GM18499 (cell line): ENCODE data around the gene SCARB1.

Experiments used
- ATAC-seq: cut with Tn5 transposase; IDR thresholded peaks from one replicate; pipeline ENCODE4 v1.9.1; 2021; ENCODE audit warnings: moderate number of reproducible peaks; ENCODE audit not compliant: insufficient read depth, unreplicated experiment

The SCARB1 gene

DNA sequence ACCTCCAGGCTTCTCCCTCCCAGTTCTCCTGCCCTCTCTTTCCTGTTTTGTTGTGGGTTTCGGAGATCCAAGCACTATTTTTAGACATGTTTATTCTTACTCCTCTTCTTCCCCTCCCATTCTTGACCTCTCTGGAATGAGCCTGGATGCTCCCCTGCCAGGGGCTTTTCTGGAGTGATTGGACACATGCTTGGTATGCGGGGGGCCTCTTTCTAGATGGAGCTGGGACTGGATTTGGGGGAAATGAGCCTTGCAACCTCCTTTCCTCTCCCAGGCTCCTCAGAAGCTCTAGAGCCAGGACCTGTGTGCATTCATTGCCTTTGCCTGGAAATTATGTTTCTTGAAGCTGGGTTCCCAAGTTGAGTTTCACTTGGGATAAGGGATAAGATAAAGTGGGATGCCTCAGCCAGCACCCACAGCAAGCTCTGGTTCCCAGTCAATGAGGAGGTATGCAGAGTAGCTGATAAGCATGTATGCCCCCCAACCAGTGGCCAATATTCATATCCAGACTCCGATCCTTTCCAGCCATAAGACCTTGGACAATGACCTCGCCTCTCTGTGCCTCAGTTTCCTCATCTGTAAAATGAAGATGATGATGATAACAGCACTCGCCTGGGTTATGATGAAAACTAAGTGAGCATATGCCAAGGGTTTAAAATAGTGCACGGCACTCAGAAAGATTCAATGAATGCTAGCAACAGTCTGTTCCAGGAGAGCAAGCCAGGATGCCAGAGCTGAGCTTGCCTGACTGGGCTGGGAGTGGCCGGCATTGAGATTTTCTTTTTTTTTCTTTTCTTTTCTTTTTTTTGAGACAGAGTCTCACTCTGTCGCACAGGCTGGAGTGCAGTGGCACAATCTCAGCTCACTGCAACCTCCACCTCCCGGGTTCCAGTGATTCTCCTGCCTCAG, 97.8 kb downstream of the SCARB1 start:
- ATAC-seq, result no peak

DNA sequence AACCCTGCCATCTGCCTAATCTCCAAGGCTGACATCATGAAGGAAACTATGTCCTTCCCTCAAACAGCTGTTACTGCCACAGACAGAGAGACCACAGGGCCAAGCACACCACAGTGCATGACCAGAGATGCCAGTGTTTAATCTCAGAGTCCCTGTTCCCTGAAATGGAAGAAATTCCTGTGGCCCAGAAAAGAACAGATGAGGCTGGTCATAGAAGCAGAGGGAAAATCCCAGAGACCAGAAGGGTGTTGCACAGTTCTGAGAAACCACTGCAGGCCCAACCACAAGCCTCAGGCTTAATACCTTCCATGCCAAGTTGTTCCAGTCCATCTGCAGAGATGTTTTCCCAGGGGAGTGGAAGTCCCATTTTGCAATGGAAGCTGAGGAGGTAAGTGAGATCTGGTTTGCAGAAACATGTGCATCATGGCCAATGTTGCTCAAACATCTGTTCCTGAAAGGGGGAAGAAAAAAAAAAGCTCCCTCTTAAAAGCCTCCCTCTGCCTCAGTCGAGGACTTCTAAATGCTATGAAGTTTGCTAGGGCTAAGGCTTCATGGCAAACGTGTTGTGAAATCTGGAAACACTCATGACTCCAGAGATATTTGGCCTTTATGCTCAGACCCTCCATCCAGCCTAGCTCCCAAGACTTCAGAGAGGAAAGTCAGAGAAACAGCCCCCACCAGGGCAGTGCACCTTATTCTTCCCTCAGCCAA, 98.6 kb downstream of the SCARB1 start:
- no peak for ATAC-seq

DNA sequence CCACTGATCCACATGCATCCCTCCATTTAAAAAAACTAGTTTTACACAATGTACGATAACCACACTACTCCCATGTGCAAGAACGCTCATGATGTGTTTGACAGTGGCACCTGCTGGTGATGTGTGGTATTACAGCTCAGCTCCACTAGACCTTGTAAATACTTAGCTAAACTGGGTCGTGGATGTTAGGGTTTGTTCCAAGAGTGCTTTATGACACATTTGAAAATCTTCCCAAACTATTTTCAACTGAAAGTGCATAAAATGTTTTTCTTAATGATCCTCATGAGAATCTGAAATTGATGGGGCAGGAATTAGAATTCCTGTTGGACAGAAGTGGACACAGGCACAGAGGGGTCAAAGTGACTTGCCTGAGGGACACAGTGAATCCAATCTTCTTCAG, 99.2 kb downstream of the SCARB1 start:
- no peak for ATAC-seq

DNA sequence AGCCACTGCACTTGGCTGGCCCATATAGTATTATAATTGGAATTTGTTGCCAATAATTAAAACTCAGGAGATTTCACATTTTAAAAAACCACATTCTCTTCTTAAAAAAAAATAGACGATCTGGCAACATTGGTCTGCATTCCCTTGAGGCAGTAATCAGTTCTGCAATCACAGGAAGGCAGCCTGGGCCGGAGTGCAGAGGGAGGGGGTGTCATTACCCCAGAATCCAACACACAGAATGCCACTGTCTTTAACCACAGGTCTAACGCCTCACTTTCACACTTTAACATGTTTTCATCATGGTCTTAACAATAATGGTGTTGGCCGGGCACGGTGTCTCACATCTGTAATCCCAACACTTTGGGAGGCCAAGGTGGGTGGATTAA, 100.1 kb downstream of the SCARB1 start:
- no peak for ATAC-seq

DNA sequence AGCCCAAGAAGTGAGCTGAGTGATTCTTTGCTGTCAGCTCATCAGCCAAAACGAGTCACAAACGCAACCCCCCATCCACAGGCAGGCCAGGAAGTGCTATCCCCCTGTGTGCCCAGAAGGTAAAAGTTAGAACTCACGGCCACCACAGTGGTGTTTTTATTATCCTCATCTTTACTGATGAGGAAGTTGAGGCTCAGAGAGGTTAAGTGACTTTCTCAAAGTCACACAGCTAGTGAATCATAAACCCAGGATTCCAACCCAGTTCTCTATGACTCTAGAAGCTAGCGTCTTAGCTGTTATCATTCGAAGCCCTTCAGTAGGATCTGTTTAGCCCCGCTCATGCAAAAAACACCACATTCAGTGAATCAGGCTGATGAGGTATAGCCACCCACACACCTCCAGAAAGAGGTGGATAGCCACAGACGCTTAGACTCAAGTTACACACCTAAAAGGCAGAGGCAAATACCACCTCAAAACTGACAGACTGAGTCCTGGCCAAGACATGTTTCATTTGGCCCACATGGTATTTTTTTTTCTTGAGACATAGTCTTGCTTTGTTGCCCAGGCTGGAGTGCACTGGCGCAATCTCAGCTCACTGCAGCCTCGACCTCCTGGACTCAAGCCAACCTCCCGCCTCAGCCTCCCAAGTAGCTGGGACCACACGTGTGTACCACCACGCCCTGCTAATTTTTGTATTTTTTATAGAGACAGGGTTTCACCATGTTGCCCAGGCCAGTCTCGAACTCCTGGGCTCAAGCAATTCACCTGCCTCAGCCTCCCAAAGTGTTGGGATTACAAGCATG, 100.7 kb downstream of the SCARB1 start:
- ATAC-seq, result no peak

DNA sequence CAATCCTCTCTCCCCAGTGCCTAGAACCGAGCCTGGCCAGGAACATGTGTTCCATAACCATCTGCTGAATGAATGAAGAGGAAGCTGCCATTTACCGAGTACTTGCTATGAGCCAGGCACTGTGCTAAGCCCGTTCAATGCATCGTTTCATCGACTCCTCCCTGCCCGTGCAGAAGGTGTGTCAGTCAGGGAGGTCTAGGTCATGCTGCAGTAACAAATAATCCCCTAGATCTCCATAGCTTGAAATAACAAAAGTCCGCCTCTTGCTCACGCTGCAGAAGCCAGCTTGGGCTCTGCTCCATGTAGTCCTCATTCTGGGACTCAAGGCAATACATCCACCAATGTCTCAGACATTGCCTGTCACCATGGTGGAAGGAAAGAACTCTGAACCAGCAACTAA, 101.3 kb downstream of the SCARB1 start:
- ATAC-seq, result no peak

DNA sequence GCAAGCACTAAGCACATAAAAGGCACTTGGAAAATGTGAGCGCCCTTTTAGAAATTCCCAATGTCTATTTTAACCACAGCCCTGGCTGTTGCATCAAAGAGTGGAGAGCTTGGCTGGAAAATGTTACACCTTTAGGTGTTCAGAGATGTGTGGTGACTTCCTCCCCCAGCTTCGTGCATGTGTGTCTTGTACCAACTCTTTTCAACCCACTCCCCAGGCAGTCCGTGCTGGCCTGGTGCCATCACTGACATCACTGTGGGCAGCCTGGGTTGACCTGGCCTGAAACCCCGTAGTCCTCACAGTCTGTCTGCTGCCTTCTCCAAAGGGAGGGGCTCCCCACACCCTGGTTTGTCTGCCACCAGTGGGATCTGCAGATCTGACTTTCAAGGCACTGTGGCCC, 101.8 kb downstream of the SCARB1 start:
- ATAC-seq, result no peak

DNA sequence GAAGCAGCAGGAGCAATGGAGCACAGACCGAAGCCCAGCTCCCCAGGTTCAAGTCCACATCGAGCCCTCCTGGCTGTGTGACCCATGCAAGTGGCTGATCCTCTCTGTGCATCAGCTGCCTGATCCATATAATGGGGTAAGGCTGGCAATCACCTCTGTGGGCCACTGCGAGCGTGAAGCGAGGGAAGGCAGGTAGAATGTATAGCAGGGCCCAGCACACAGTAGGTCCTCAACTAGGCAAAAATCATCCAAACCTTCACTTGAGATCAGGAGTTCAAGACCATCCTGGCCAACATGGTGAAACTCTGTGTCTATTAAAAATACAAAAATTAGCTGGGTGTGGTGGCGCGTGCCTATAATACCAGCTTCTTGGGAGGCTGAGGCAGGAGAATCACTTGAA, 102.6 kb downstream of the SCARB1 start:
- no peak for ATAC-seq

DNA sequence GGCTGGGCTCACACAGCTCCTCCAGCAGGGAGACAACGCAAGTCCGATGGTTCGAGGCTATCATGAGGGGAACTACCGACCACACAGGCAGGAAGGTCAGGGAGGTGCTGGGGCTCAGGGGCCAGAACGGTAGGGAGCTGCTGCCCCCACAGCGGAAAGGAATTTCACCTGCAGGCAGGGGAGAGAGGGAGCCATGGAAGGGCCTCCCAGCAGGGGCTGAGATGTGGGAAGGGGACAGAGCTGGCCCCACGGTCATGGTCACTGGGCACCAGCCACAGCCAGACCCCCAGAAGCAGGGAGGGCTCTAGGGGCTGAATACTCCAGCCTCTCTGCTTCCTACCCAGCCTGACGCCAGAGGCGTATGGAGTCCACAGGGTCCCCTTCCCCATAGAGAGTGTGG, 103.1 kb downstream of the SCARB1 start:
- no peak for ATAC-seq

DNA sequence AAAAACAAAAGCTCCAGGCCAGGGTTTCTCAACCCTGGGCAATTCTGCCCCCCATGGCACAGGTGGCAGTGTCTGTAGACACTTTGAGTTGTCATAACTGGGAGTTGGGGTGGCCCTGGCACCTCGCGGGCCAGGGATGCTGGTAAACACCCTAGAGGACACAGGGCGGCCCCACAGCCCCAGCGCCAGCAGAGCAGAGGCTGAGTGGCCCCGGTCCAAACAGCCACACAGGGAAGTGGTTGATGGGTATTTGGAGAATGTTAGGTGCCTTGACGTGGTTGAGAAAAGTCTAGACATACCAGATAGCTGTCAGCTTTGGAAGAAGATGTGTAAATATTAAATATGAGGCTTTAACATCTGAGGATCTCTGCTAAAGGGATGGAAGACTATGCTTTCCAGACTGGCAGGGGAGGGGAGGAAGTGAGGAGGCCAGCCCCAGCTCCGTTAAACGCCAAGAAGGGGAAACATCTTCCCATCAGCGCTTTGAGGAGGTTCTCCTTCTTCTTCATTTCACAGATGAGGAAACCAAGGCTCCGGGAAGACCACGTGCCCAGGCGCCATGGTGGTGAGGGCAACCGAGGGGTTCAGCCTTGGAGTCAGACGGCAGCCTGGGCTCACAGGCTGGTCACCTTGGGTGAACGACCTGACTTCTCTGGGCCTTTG, 103.7 kb downstream of the SCARB1 start:
- ATAC-seq, result no peak

DNA sequence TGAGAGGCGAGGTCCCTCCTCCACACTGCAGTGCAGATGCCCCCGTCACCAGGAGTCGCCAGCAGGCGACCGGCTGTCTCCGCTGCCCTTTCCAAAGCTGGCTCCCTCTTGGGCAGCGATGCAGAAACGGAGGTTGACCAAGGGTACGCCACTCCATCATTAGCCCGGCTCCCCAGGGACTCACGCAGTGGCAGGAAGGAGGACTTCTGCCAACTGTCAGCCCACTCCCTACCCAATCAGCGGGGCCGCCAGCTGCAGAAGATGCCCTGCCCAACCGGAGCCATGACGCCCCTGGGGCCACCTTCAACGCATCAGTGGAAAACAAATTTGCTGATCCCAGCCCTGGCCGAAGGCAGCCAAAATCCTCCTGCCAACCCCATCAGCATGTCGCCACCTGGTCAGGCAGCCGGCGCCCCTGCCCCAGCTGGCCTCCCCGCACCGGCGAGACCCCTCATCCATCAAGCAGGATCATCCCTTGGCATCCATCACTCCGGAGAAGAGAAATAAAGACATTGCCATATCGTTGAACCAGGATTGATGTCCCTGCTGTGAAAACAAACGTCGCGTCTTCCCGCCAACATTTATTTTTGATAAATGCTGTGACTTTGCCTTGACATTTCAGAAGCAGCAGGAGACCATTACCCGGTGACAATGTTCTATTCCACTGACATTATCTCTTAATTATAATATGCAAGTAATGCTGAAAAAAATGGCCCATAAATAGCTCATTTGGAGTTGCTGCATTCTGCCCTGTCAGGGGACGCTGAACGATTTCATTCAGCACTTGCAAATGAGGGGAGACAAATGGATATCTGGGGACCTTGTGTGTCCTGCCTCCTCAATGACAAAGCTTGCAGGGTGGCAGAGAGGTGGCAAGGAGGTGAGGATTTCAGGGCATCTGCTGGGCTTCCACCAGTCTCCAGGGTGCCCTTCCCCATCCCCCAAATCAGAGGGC, 105.1 kb downstream of the SCARB1 start:
- no peak for ATAC-seq

DNA sequence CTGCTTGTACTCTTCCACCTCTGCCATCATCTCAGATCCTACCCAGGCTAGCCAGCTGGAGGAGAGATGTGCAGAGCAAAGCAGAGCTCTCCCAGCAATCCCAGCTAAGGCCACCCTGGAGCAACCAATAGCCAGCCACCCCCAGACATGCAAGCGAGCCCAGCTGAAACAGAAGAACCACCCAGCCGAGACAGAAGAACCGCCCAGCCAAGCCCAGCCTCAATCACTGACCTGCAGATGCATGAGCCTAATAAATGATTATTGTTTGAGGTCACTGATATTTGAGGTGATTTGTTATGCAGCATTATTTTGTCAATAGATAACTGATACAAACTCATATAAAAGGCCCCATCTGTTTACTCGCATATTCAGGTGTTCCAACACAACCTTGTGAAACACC, 106.3 kb downstream of the SCARB1 start:
- ATAC-seq, result no peak

DNA sequence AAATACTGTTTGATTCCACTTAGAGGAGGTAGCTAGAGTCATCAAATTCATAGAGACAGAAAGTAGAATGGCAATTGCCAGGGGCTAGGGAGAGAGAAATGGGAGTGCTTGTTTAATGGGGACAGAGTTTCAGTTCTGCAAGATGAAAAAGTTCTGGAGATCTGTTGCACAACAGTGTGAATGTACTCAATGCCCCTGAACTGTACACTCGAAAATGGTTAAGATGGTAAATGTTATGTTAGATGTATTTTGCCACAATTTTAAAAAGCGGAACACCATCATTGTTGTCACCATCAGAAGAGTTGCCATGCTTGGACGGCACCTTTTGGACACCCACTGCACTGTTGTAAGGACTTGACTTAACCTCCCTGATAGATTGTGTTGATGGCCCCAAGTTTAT, 106.9 kb downstream of the SCARB1 start:
- no peak for ATAC-seq

DNA sequence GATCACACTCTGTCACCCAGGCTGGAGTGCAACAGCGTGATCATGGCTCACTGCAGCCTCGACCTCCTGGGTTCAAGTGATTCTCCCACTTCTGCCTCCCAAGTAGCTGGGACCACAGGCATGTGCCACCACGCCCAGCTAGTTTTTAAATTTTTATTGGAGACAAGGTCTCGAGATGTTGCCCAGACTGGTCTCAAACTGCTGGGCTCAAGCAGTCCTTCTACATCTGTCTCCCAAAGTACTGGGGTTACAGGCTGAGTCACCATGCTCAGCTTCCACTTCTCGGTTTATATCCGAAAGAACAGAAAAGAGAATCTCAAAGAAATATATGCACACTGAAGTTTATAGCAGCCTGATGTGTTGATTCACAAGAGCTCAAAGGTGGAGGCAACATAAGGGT, 107.5 kb downstream of the SCARB1 start:
- no peak for ATAC-seq

DNA sequence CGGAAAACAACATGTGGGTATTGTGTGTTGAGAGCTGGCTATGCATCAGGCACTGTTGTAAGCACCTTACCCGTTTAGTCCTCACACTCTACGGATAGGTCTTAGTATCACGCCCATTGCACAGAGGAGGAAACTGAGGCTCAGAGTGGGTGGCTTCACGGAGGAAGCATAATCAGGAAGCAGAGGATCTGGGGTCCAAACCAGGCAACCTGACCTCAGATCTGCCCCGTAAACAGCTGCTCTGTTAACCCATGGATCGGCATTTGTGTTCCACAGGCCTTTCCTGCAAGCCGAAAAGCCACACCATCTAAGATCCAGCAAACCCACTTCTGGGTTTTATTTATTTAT, 107.9 kb downstream of the SCARB1 start:
- ATAC-seq, result no peak

DNA sequence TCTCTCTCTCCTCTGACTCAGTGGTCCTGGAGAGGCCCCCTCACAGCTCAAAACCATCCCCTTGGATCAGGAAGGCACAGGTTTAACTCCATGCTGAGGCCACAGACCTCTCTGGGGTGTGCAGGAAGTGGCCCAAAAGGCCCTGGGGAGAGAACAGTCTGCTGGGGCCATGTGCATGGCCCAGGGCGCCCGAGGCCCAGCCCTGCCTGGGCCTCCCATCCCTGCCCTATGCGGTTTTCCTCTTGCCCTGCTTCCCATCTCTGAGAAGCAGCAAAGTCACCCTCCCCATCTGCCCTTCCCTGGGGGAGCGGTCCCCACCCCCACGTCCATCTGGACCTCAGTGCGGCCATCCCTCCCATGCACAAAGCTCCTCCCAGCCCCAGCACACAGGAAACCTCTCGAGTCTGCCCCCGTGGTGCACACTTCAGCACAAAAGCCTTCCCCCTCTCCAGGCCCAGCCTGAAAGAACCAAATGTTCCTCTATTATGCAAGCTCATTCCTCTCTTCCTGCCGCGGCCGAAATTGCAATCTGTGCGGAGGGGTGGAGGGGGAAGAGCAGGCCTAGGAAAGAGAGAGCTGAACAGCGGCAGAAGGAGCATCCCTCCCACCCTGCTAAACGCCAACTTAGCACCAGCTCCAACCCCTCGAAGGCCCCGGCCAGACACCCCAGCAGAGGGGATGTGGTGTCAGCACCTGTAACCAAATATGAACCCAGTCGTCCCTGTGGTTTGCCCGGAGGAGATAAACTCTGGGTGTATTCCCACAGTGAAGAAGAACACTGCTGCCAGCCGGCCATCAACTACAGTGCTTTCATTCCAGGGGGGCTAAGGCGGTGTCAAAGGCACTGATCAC, 108.5 kb downstream of the SCARB1 start:
- no peak for ATAC-seq

DNA sequence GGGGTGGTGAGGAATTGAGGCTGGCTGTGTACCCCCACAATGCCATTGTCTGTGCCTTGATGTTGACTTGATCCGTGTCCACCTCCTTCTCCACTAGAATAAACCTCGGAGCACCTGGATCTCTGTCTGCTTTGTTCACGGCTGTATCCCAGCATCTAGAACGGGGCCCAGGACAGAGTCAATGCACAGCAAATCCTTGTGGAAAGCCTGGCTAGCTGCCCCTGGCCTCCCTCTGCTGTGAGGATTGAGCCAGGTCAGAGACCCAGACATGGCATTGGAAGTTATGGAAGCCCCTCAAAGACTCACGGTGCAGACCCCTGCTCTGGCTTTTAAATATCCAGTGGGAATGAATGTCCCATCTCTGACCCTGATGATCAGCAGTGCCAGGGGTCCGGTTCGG, 109.2 kb downstream of the SCARB1 start:
- no peak for ATAC-seq

DNA sequence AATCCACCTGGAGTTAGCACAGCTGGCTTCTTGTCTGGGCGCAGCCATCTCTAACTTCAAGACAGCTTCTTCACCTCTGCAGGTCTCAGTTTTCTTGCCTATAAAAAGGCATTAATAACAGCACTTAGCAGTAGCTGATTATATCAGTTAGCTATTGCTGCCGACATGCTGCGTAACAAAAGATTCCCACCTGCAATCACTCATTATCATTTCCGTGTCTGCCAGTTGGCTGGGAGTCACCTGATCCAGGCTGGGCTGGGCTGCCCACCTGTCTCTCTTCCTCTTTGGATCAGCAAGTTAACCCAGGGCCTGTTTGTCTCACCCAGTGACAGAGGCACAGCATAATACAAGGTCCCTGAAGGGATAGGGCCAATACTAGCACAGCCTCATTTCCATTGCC, 109.7 kb downstream of the SCARB1 start:
- no peak for ATAC-seq

DNA sequence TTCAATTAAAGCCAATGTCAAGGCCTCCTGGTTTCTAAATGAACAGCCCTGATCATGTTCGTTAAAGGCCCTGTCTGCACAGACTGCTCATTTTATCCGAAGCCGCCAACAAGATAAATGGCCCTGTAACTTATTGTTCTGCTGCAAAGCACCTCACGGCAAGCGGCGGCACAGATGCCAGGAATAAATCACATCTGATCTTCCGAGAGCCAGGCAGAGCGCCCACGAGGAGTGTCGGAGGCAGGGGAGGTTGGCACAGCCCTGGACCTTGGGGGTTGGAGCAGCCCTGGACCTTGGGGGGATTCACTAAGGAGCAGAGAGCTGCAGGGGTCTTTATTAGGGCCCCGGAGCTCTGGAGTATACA, 110.5 kb downstream of the SCARB1 start:
- no peak for ATAC-seq
